NB4 (cell line): ENCODE data around the gene CADPS2.

Source experiments
- DNase-seq: peaks from one replicate; pipeline ENCODE4 v3.0.0; 2010; ENCODE audit warnings: low read depth
- H3K4me3 ChIP-seq: one replicate; pipeline ENCODE4 v1.5.1; 2011; ENCODE audit warnings: mild to moderate bottlenecking, low read depth, low read length, moderate library complexity
- CTCF ChIP-seq: IDR thresholded peaks from one replicate; pipeline ENCODE4 v1.5.1; 2012; ENCODE audit warnings: low read depth, low read length
- MAX ChIP-seq: IDR thresholded peaks from 2 replicates; pipeline ENCODE4 v1.6.1; 2011; ENCODE audit warnings: low read depth, low read length
- MYC ChIP-seq: IDR thresholded peaks from 2 replicates; pipeline ENCODE4 v1.6.1; 2011; ENCODE audit warnings: low read depth, low read length
- POLR2A ChIP-seq: IDR thresholded peaks from 2 replicates; pipeline ENCODE4 v1.6.1; 2011; ENCODE audit warnings: mild to moderate bottlenecking; ENCODE audit not compliant: insufficient read length; ENCODE audit errors: extremely low read depth

Gene CADPS2

GRCh38 chr7:122550545-122550944 lies 335.7 kb downstream of the CADPS2 start:
- DNase-seq, result no peak
- TF ChIP-seq MYC, result no peak
- TF ChIP-seq MAX, result no peak
- TF ChIP-seq CTCF, result no peak
- TF ChIP-seq POLR2A, result no peak
- H3K4me3 ChIP-seq, result no peak overlapping the region

GRCh38 chr7:122549578-122549977 lies 336.7 kb downstream of the CADPS2 start:
- DNase-seq, result no peak
- no peak overlapping the region for H3K4me3 ChIP-seq
- TF ChIP-seq CTCF (no peak), MAX (no peak), POLR2A (no peak), MYC (no peak)

GRCh38 chr7:122546496-122546895 lies 339.8 kb downstream of the CADPS2 start:
- no peak for DNase-seq
- TF ChIP-seq POLR2A (no peak), MAX (no peak), MYC (no peak), CTCF (no peak)
- no peak overlapping the region for H3K4me3 ChIP-seq

GRCh38 chr7:122544463-122544862 lies 341.8 kb downstream of the CADPS2 start:
- peak; percentile 26; the same call in 1 of the 2 replicates for TF ChIP-seq MYC
- no peak for TF ChIP-seq CTCF
- no peak for TF ChIP-seq POLR2A
- peak; percentile 89 for TF ChIP-seq MAX
- DNase-seq, result peak; percentile 49

GRCh38 chr7:122543891-122544290 lies 342.4 kb downstream of the CADPS2 start:
- TF ChIP-seq MAX (no peak), POLR2A (no peak), CTCF (no peak), MYC (no peak)
- no peak overlapping the region for H3K4me3 ChIP-seq
- no peak for DNase-seq

More at GRCh38 chr7:122544463-122544862, 341.8 kb downstream of the CADPS2 start:
- H3K4me3 ChIP-seq, result no peak overlapping the region

- no peak overlapping the region for H3K4me3 ChIP-seq
- TF ChIP-seq CTCF (no peak), MYC (no peak), MAX (no peak), POLR2A (no peak)
- DNase-seq, result no peak
These were observed 343.1 kb downstream of the CADPS2 start for GRCh38 chr7:122543166-122543565.
